Measurements from ENCODE around the gene MCM5.

MCM5 gene

GRCh38 chr22:35381424-35382009, 18.4 kb upstream of the MCM5 start:
- Histone ChIP-seq H2AFZ (ENCODE audit: low read length) (peak overlapping the region; percentile 95), H3K27ac (replicated peaks; ENCODE audit: low read length) (no peak overlapping the region), H3K4me2 (ENCODE audit: insufficient read depth, low read length, poor library complexity, severe bottlenecking) (peak overlapping the region; percentile 64), H3K9me3 (replicated peaks in 1 of 2; ENCODE audit: control insufficient read depth in 2 of 2, insufficient read depth in 1 of 2, low read depth in 1 of 2, low read length in 2 of 2) (no peaks in the 10 kb centered on the region), H2AK5ac (ENCODE audit: low read depth, low read length) (no peak overlapping the region), H4K91ac (ENCODE audit: low read depth, low read length, poor library complexity) (no peak overlapping the region), H2BK5ac (ENCODE audit: low read length) (no peak overlapping the region), H3K79me1 (ENCODE audit: low read depth, low read length) (no peaks in the 10 kb centered on the region), H3K4ac (ENCODE audit: low read length) (no peak overlapping the region), H3K18ac (ENCODE audit: low read length) (peak overlapping the region; percentile 40), H2BK15ac (ENCODE audit: low read length) (peak overlapping the region; percentile 71), H3K23ac (ENCODE audit: low read depth, low read length, poor library complexity) (no peak overlapping the region), H3K9ac (ENCODE audit: low read depth, low read length, poor library complexity) (no peak overlapping the region), H2BK12ac (ENCODE audit: low read length) (no peak overlapping the region), H3K36me3 (replicated peaks in 1 of 2; ENCODE audit: control insufficient read depth in 2 of 2, insufficient read depth in 2 of 2, low read length in 2 of 2) (no peaks in the 10 kb centered on the region), H3K27me3 (ENCODE audit: control insufficient read depth in 3 of 3, insufficient read depth in 3 of 3, low read depth in 1 of 3, low read length in 3 of 3) (peaks cover 0 to 11% (median 4%) of the 10 kb centered on the region in 3 experiments), H2BK120ac (ENCODE audit: low read depth, low read length) (no peak overlapping the region), H4K8ac (ENCODE audit: low read depth, low read length) (no peak overlapping the region), H3K4me1 (ENCODE audit: control insufficient read depth in 2 of 2, insufficient read depth in 1 of 2, low read depth in 1 of 2, low read length in 2 of 2) (peaks cover 14 to 19% of the 10 kb centered on the region in 2 donors), H3K14ac (ENCODE audit: low read length) (no peak overlapping the region), H3K4me3 (ENCODE audit: low read length in 2 of 2) (peak overlapping the region; percentile 48 to 73)
- DNase-seq (ENCODE audit: low spot score): no peak
- WGBS, 2 donors (ENCODE audit: extremely low coverage in 2 of 2, insufficient read length in 2 of 2, insufficient replicate concordance in 1 of 2): no CpG with 5 or more reads among the region's 5 CpGs

- no peak overlapping the region for H3K4me3 ChIP-seq (ENCODE audit: low read length in 2 of 2)
- H3K27ac ChIP-seq (replicated peaks; ENCODE audit: low read length): no peak overlapping the region
- H3K4ac ChIP-seq (ENCODE audit: low read length): no peak overlapping the region
- peaks cover 0 to 11% (median 4%) of the 10 kb centered on the region in 3 experiments for H3K27me3 ChIP-seq (ENCODE audit: control insufficient read depth in 3 of 3, insufficient read depth in 3 of 3, low read depth in 1 of 3, low read length in 3 of 3)
- no peak overlapping the region for H2AK5ac ChIP-seq (ENCODE audit: low read depth, low read length)
- H3K9ac ChIP-seq (ENCODE audit: low read depth, low read length, poor library complexity): no peak overlapping the region
- H2BK120ac ChIP-seq (ENCODE audit: low read depth, low read length): no peak overlapping the region
- H3K4me1 ChIP-seq (ENCODE audit: control insufficient read depth in 2 of 2, insufficient read depth in 1 of 2, low read depth in 1 of 2, low read length in 2 of 2): peaks cover 4 to 10% of the 10 kb centered on the region in 2 donors
- no peak overlapping the region for H4K8ac ChIP-seq (ENCODE audit: low read depth, low read length)
- H3K14ac ChIP-seq (ENCODE audit: low read length): no peak overlapping the region
- WGBS, 2 donors (ENCODE audit: extremely low coverage in 2 of 2, insufficient read length in 2 of 2, insufficient replicate concordance in 1 of 2): no CpG with 5 or more reads among the region's 3 CpGs
- no peak overlapping the region for H3K18ac ChIP-seq (ENCODE audit: low read length)
- no peak overlapping the region for H2BK5ac ChIP-seq (ENCODE audit: low read length)
- H2BK15ac ChIP-seq (ENCODE audit: low read length): no peak overlapping the region
- H2AFZ ChIP-seq (ENCODE audit: low read length): no peak overlapping the region
- no peak overlapping the region for H4K91ac ChIP-seq (ENCODE audit: low read depth, low read length, poor library complexity)
- H3K36me3 ChIP-seq (replicated peaks in 1 of 2; ENCODE audit: control insufficient read depth in 2 of 2, insufficient read depth in 2 of 2, low read length in 2 of 2): no peaks in the 10 kb centered on the region
- H3K23ac ChIP-seq (ENCODE audit: low read depth, low read length, poor library complexity): no peak overlapping the region
- no peak overlapping the region for H2BK12ac ChIP-seq (ENCODE audit: low read length)
- H3K79me1 ChIP-seq (ENCODE audit: low read depth, low read length): no peaks in the 10 kb centered on the region
- H3K9me3 ChIP-seq (replicated peaks in 1 of 2; ENCODE audit: control insufficient read depth in 2 of 2, insufficient read depth in 1 of 2, low read depth in 1 of 2, low read length in 2 of 2): no peaks in the 10 kb centered on the region
- DNase-seq (ENCODE audit: low spot score): no peak
- no peak overlapping the region for H3K4me2 ChIP-seq (ENCODE audit: insufficient read depth, low read length, poor library complexity, severe bottlenecking)
Measured at GRCh38 chr22:35383679-35384071, 16.3 kb upstream of the MCM5 start.

DNA sequence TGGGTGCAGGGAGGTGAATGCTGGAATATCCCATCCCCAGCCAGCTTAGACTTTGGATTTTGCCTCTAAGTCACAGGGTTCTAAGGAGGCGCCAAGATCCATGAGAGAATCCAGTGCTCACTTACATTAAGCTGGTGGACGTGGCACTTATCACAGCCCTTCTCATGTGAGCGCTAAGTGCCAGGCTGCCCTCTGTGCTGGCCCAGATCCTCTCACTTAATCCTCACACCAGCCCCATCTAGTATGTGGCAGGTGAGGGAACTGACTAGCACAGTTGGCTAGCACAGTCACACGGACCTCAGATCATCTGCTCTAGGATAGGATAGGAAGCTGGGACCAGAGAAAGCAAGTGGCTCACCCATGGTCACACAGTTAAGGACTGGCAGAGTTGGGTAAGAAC, 15.4 kb upstream of the MCM5 start:
- Histone ChIP-seq H4K8ac (ENCODE audit: low read depth, low read length) (no peak overlapping the region), H3K18ac (ENCODE audit: low read length) (no peak overlapping the region), H3K27me3 (ENCODE audit: control insufficient read depth in 3 of 3, insufficient read depth in 3 of 3, low read depth in 1 of 3, low read length in 3 of 3) (peaks cover 0 to 11% (median 4%) of the 10 kb centered on the region in 3 experiments), H3K36me3 (replicated peaks in 1 of 2; ENCODE audit: control insufficient read depth in 2 of 2, insufficient read depth in 2 of 2, low read length in 2 of 2) (no peaks in the 10 kb centered on the region), H3K4ac (ENCODE audit: low read length) (no peak overlapping the region), H3K9ac (ENCODE audit: low read depth, low read length, poor library complexity) (no peak overlapping the region), H3K14ac (ENCODE audit: low read length) (no peak overlapping the region), H2BK120ac (ENCODE audit: low read depth, low read length) (no peak overlapping the region), H3K27ac (replicated peaks; ENCODE audit: low read length) (no peak overlapping the region), H3K9me3 (replicated peaks in 1 of 2; ENCODE audit: control insufficient read depth in 2 of 2, insufficient read depth in 1 of 2, low read depth in 1 of 2, low read length in 2 of 2) (no peaks in the 10 kb centered on the region), H3K4me3 (ENCODE audit: low read length in 2 of 2) (no peak overlapping the region), H2BK15ac (ENCODE audit: low read length) (no peak overlapping the region), H4K91ac (ENCODE audit: low read depth, low read length, poor library complexity) (peak overlapping the region; percentile 9), H2BK12ac (ENCODE audit: low read length) (no peak overlapping the region), H2BK5ac (ENCODE audit: low read length) (no peak overlapping the region), H2AK5ac (ENCODE audit: low read depth, low read length) (peak overlapping the region; percentile 40), H3K4me1 (ENCODE audit: control insufficient read depth in 2 of 2, insufficient read depth in 1 of 2, low read depth in 1 of 2, low read length in 2 of 2) (peaks cover 3 to 10% of the 10 kb centered on the region in 2 donors), H3K79me1 (ENCODE audit: low read depth, low read length) (no peaks in the 10 kb centered on the region), H2AFZ (ENCODE audit: low read length) (no peak overlapping the region), H3K23ac (ENCODE audit: low read depth, low read length, poor library complexity) (no peak overlapping the region), H3K4me2 (ENCODE audit: insufficient read depth, low read length, poor library complexity, severe bottlenecking) (no peak overlapping the region)
- no peak for DNase-seq (ENCODE audit: low spot score)
- no CpG with 5 or more reads among the region's 4 CpGs for WGBS, 2 donors (ENCODE audit: extremely low coverage in 2 of 2, insufficient read length in 2 of 2, insufficient replicate concordance in 1 of 2)

DNA sequence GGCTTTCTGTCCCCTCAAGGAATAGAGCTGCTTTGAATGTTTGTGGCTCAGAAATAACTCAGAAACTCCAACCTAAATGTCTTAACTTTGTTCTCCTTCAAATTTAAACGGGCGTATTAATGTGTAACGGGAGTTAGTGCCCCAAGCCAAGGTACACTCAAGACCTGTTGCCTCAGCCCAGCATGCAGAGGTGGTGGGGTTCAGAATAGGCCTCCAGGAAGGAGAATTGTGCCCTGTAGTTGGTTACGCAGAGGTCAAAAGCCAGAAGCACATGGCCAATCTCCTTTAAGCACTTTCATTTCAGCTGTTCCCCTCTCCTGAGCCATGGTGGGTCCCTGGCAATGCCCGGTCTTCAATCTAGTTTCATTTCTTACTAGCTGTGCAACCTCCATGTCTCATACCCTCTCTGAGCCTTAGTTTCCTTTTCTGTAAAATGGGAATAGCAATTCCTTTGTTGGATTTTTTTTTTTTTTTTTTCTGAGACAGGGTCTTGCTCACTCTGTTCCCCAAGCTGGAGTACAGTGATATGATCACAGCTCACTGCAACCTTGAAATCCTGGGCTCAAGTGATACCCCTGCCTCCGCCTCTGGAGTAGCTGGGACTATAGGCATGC, 14.9 kb upstream of the MCM5 start:
- no peak overlapping the region for H4K8ac ChIP-seq (ENCODE audit: low read depth, low read length)
- no peak overlapping the region for H4K91ac ChIP-seq (ENCODE audit: low read depth, low read length, poor library complexity)
- H3K27ac ChIP-seq (replicated peaks; ENCODE audit: low read length): no peak overlapping the region
- no peak overlapping the region for H3K4me3 ChIP-seq (ENCODE audit: low read length in 2 of 2)
- H3K4me1 ChIP-seq (ENCODE audit: control insufficient read depth in 2 of 2, insufficient read depth in 1 of 2, low read depth in 1 of 2, low read length in 2 of 2): peaks cover 3 to 10% of the 10 kb centered on the region in 2 donors
- peaks cover 0 to 11% (median 4%) of the 10 kb centered on the region in 3 experiments for H3K27me3 ChIP-seq (ENCODE audit: control insufficient read depth in 3 of 3, insufficient read depth in 3 of 3, low read depth in 1 of 3, low read length in 3 of 3)
- no peak overlapping the region for H2AFZ ChIP-seq (ENCODE audit: low read length)
- WGBS, 2 donors (ENCODE audit: extremely low coverage in 2 of 2, insufficient read length in 2 of 2, insufficient replicate concordance in 1 of 2): no CpG with 5 or more reads among the region's 6 CpGs
- no peaks in the 10 kb centered on the region for H3K9me3 ChIP-seq (replicated peaks in 1 of 2; ENCODE audit: control insufficient read depth in 2 of 2, insufficient read depth in 1 of 2, low read depth in 1 of 2, low read length in 2 of 2)
- H3K4ac ChIP-seq (ENCODE audit: low read length): no peak overlapping the region
- no peak overlapping the region for H2BK12ac ChIP-seq (ENCODE audit: low read length)
- H3K23ac ChIP-seq (ENCODE audit: low read depth, low read length, poor library complexity): no peak overlapping the region
- H3K79me1 ChIP-seq (ENCODE audit: low read depth, low read length): no peaks in the 10 kb centered on the region
- H2BK120ac ChIP-seq (ENCODE audit: low read depth, low read length): no peak overlapping the region
- H3K36me3 ChIP-seq (replicated peaks in 1 of 2; ENCODE audit: control insufficient read depth in 2 of 2, insufficient read depth in 2 of 2, low read length in 2 of 2): no peaks in the 10 kb centered on the region
- no peak overlapping the region for H3K4me2 ChIP-seq (ENCODE audit: insufficient read depth, low read length, poor library complexity, severe bottlenecking)
- H3K9ac ChIP-seq (ENCODE audit: low read depth, low read length, poor library complexity): no peak overlapping the region
- DNase-seq (ENCODE audit: low spot score): no peak
- H2BK15ac ChIP-seq (ENCODE audit: low read length): no peak overlapping the region
- no peak overlapping the region for H3K18ac ChIP-seq (ENCODE audit: low read length)
- H3K14ac ChIP-seq (ENCODE audit: low read length): no peak overlapping the region
- no peak overlapping the region for H2AK5ac ChIP-seq (ENCODE audit: low read depth, low read length)
- H2BK5ac ChIP-seq (ENCODE audit: low read length): no peak overlapping the region
